HS-27A (cell line): Measurements from ENCODE around the gene COL15A1.

Source experiments
- DNase-seq: peaks from one replicate; pipeline ENCODE4 v3.0.0-alpha.2; 2012; ENCODE audit warnings: low read depth, missing footprints

Gene COL15A1

GRCh38 chr9:98916660-98917059 lies 27.0 kb upstream of the COL15A1 start:
- DNase-seq, result no peak

- no peak for DNase-seq
Observed at GRCh38 chr9:98917746-98918487, 25.8 kb upstream of the COL15A1 start.

- DNase-seq, result no peak
Observed at GRCh38 chr9:98921732-98922131, 22.0 kb upstream of the COL15A1 start.

- no peak for DNase-seq
Observed at GRCh38 chr9:98922721-98923435, 20.8 kb upstream of the COL15A1 start.

- no peak for DNase-seq
Observed at GRCh38 chr9:98923451-98924123, 20.1 kb upstream of the COL15A1 start.

GRCh38 chr9:98924946-98925820 lies 18.5 kb upstream of the COL15A1 start:
- no peak for DNase-seq

GRCh38 chr9:98925956-98926355 lies 17.8 kb upstream of the COL15A1 start:
- DNase-seq, result no peak

GRCh38 chr9:98927724-98928123 lies 16.0 kb upstream of the COL15A1 start:
- no peak for DNase-seq

- no peak for DNase-seq
Observed at GRCh38 chr9:98929071-98929470, 14.6 kb upstream of the COL15A1 start.

- DNase-seq, result no peak
Observed at GRCh38 chr9:98929895-98930341, 13.8 kb upstream of the COL15A1 start.

GRCh38 chr9:98930792-98931191 lies 12.9 kb upstream of the COL15A1 start:
- no peak for DNase-seq

GRCh38 chr9:98931600-98932389 lies 11.9 kb upstream of the COL15A1 start:
- DNase-seq, result no peak

- no peak for DNase-seq
Observed at GRCh38 chr9:98933185-98933584, 10.5 kb upstream of the COL15A1 start.

GRCh38 chr9:98933890-98934289 lies 9.8 kb upstream of the COL15A1 start:
- DNase-seq, result no peak

- DNase-seq, result no peak
Observed at GRCh38 chr9:98935071-98935505, 8.6 kb upstream of the COL15A1 start.

GRCh38 chr9:98940276-98940675 lies 3.4 kb upstream of the COL15A1 start:
- DNase-seq, result no peak

- DNase-seq, result no peak
Observed at GRCh38 chr9:98941946-98942523, 1.7 kb upstream of the COL15A1 start.

- DNase-seq, result no peak
Observed at GRCh38 chr9:98942906-98943681, 613 bp upstream of the COL15A1 start.

- DNase-seq, result no peak
Observed at GRCh38 chr9:98944057-98944733, 488 bp downstream of the COL15A1 start.
